ENCODE results near the gene BBS4.
"Not testable (repeated sequence)": the region's sequence is repeated elsewhere in the genome, so short reads cannot be mapped to it uniquely, and the experiment has no call there.

BBS4 gene

GRCh38 chr15:72661081-72661480 is 24.9 kb upstream of the BBS4 start:
- H3K4ac ChIP-seq (ENCODE audit: low read length); H3K9ac ChIP-seq (ENCODE audit: low read depth, low read length, poor library complexity); H2BK12ac ChIP-seq (ENCODE audit: low read length); H2AK5ac ChIP-seq (ENCODE audit: low read depth, low read length); H3K23ac ChIP-seq (ENCODE audit: low read depth, low read length, poor library complexity); H2BK120ac ChIP-seq (ENCODE audit: low read depth, low read length); H3K27ac ChIP-seq (replicated peaks; ENCODE audit: low read length); H3K79me1 ChIP-seq (ENCODE audit: low read depth, low read length); H3K4me1 ChIP-seq (ENCODE audit: control insufficient read depth in 2 of 2, insufficient read depth in 1 of 2, low read depth in 1 of 2, low read length in 2 of 2); H3K14ac ChIP-seq (ENCODE audit: low read length); H3K9me3 ChIP-seq (replicated peaks in 1 of 2; ENCODE audit: control insufficient read depth in 2 of 2, insufficient read depth in 1 of 2, low read depth in 1 of 2, low read length in 2 of 2); H3K18ac ChIP-seq (ENCODE audit: low read length); H2BK5ac ChIP-seq (ENCODE audit: low read length); H2BK15ac ChIP-seq (ENCODE audit: low read length); H4K8ac ChIP-seq (ENCODE audit: low read depth, low read length); H2AFZ ChIP-seq (ENCODE audit: low read length); H3K36me3 ChIP-seq (replicated peaks in 1 of 2; ENCODE audit: control insufficient read depth in 2 of 2, insufficient read depth in 2 of 2, low read length in 2 of 2); H4K91ac ChIP-seq (ENCODE audit: low read depth, low read length, poor library complexity); H3K4me3 ChIP-seq (ENCODE audit: low read length in 2 of 2); H3K4me2 ChIP-seq (ENCODE audit: insufficient read depth, low read length, poor library complexity, severe bottlenecking); DNase-seq (ENCODE audit: low spot score); H3K27me3 ChIP-seq (ENCODE audit: control insufficient read depth in 3 of 3, insufficient read depth in 3 of 3, low read depth in 1 of 3, low read length in 3 of 3): not testable (repeated sequence)
- WGBS, 2 donors (ENCODE audit: extremely low coverage in 2 of 2, insufficient read length in 2 of 2, insufficient replicate concordance in 1 of 2) = no CpG with 5 or more reads among the region's 10 CpGs

- H2BK5ac ChIP-seq (ENCODE audit: low read length); H2AK5ac ChIP-seq (ENCODE audit: low read depth, low read length); H2BK15ac ChIP-seq (ENCODE audit: low read length); H3K4ac ChIP-seq (ENCODE audit: low read length); H3K9me3 ChIP-seq (replicated peaks in 1 of 2; ENCODE audit: control insufficient read depth in 2 of 2, insufficient read depth in 1 of 2, low read depth in 1 of 2, low read length in 2 of 2); H3K27ac ChIP-seq (replicated peaks; ENCODE audit: low read length); H3K79me1 ChIP-seq (ENCODE audit: low read depth, low read length); H3K27me3 ChIP-seq (ENCODE audit: control insufficient read depth in 3 of 3, insufficient read depth in 3 of 3, low read depth in 1 of 3, low read length in 3 of 3); H3K9ac ChIP-seq (ENCODE audit: low read depth, low read length, poor library complexity); H3K14ac ChIP-seq (ENCODE audit: low read length); H3K36me3 ChIP-seq (replicated peaks in 1 of 2; ENCODE audit: control insufficient read depth in 2 of 2, insufficient read depth in 2 of 2, low read length in 2 of 2); H3K23ac ChIP-seq (ENCODE audit: low read depth, low read length, poor library complexity); H3K4me3 ChIP-seq (ENCODE audit: low read length in 2 of 2); H4K91ac ChIP-seq (ENCODE audit: low read depth, low read length, poor library complexity); H2AFZ ChIP-seq (ENCODE audit: low read length); H4K8ac ChIP-seq (ENCODE audit: low read depth, low read length); H2BK12ac ChIP-seq (ENCODE audit: low read length); H3K4me1 ChIP-seq (ENCODE audit: control insufficient read depth in 2 of 2, insufficient read depth in 1 of 2, low read depth in 1 of 2, low read length in 2 of 2); DNase-seq (ENCODE audit: low spot score); H2BK120ac ChIP-seq (ENCODE audit: low read depth, low read length); H3K4me2 ChIP-seq (ENCODE audit: insufficient read depth, low read length, poor library complexity, severe bottlenecking); H3K18ac ChIP-seq (ENCODE audit: low read length): not testable (repeated sequence)
- WGBS, 2 donors (ENCODE audit: extremely low coverage in 2 of 2, insufficient read length in 2 of 2, insufficient replicate concordance in 1 of 2) = no CpG with 5 or more reads among the region's 8 CpGs
Observed at GRCh38 chr15:72663931-72664330, 22.1 kb upstream of the BBS4 start.

- H3K23ac ChIP-seq (ENCODE audit: low read depth, low read length, poor library complexity); H3K4me2 ChIP-seq (ENCODE audit: insufficient read depth, low read length, poor library complexity, severe bottlenecking); H2BK12ac ChIP-seq (ENCODE audit: low read length); H4K91ac ChIP-seq (ENCODE audit: low read depth, low read length, poor library complexity); H3K4me1 ChIP-seq (ENCODE audit: control insufficient read depth in 2 of 2, insufficient read depth in 1 of 2, low read depth in 1 of 2, low read length in 2 of 2); H3K4me3 ChIP-seq (ENCODE audit: low read length in 2 of 2); H3K9me3 ChIP-seq (replicated peaks in 1 of 2; ENCODE audit: control insufficient read depth in 2 of 2, insufficient read depth in 1 of 2, low read depth in 1 of 2, low read length in 2 of 2); H2AFZ ChIP-seq (ENCODE audit: low read length); H2AK5ac ChIP-seq (ENCODE audit: low read depth, low read length); H3K9ac ChIP-seq (ENCODE audit: low read depth, low read length, poor library complexity); H3K4ac ChIP-seq (ENCODE audit: low read length); H2BK5ac ChIP-seq (ENCODE audit: low read length); H3K79me1 ChIP-seq (ENCODE audit: low read depth, low read length); H2BK15ac ChIP-seq (ENCODE audit: low read length); H4K8ac ChIP-seq (ENCODE audit: low read depth, low read length); H3K36me3 ChIP-seq (replicated peaks in 1 of 2; ENCODE audit: control insufficient read depth in 2 of 2, insufficient read depth in 2 of 2, low read length in 2 of 2); H3K27ac ChIP-seq (replicated peaks; ENCODE audit: low read length); H2BK120ac ChIP-seq (ENCODE audit: low read depth, low read length); H3K14ac ChIP-seq (ENCODE audit: low read length); H3K27me3 ChIP-seq (ENCODE audit: control insufficient read depth in 3 of 3, insufficient read depth in 3 of 3, low read depth in 1 of 3, low read length in 3 of 3); DNase-seq (ENCODE audit: low spot score); H3K18ac ChIP-seq (ENCODE audit: low read length): not testable (repeated sequence)
- no CpG with 5 or more reads among the region's 11 CpGs for WGBS, 2 donors (ENCODE audit: extremely low coverage in 2 of 2, insufficient read length in 2 of 2, insufficient replicate concordance in 1 of 2)
Observed at GRCh38 chr15:72665706-72666105, 20.3 kb upstream of the BBS4 start.

GRCh38 chr15:72669803-72670202 is 16.2 kb upstream of the BBS4 start:
- not testable (repeated sequence) for H2BK120ac ChIP-seq (ENCODE audit: low read depth, low read length); H3K4ac ChIP-seq (ENCODE audit: low read length); H3K14ac ChIP-seq (ENCODE audit: low read length); H4K91ac ChIP-seq (ENCODE audit: low read depth, low read length, poor library complexity); H3K9me3 ChIP-seq (replicated peaks in 1 of 2; ENCODE audit: control insufficient read depth in 2 of 2, insufficient read depth in 1 of 2, low read depth in 1 of 2, low read length in 2 of 2); H3K4me2 ChIP-seq (ENCODE audit: insufficient read depth, low read length, poor library complexity, severe bottlenecking); H3K9ac ChIP-seq (ENCODE audit: low read depth, low read length, poor library complexity); H2BK15ac ChIP-seq (ENCODE audit: low read length); H3K23ac ChIP-seq (ENCODE audit: low read depth, low read length, poor library complexity); H2BK5ac ChIP-seq (ENCODE audit: low read length); H3K27me3 ChIP-seq (ENCODE audit: control insufficient read depth in 3 of 3, insufficient read depth in 3 of 3, low read depth in 1 of 3, low read length in 3 of 3); H4K8ac ChIP-seq (ENCODE audit: low read depth, low read length); H3K18ac ChIP-seq (ENCODE audit: low read length); H3K36me3 ChIP-seq (replicated peaks in 1 of 2; ENCODE audit: control insufficient read depth in 2 of 2, insufficient read depth in 2 of 2, low read length in 2 of 2); H3K27ac ChIP-seq (replicated peaks; ENCODE audit: low read length); H2BK12ac ChIP-seq (ENCODE audit: low read length); DNase-seq (ENCODE audit: low spot score); H3K79me1 ChIP-seq (ENCODE audit: low read depth, low read length); H3K4me3 ChIP-seq (ENCODE audit: low read length in 2 of 2); H2AFZ ChIP-seq (ENCODE audit: low read length); H2AK5ac ChIP-seq (ENCODE audit: low read depth, low read length)
- peaks cover 2 to 10% of the 10 kb centered on the region in 2 donors for H3K4me1 ChIP-seq (ENCODE audit: control insufficient read depth in 2 of 2, insufficient read depth in 1 of 2, low read depth in 1 of 2, low read length in 2 of 2)
- WGBS, 2 donors (ENCODE audit: extremely low coverage in 2 of 2, insufficient read length in 2 of 2, insufficient replicate concordance in 1 of 2) = no CpG with 5 or more reads among the region's 6 CpGs

All from neuronal stem cell (in vitro differentiated cells).